ENCODE measurements around the gene PSD. TPM values are rescaled to one million over a fixed set of nuclear protein-coding genes. Genes with fewer than 3 reads are reported as not detected.
A peak's percentile ranks its signal among the peaks of the same experiment; 100 is the strongest.

Gene PSD
- total and polyA plus RNA-seq, 9 of the 15 experiments (the other 6 are each of a cell fraction or from before 2014, with no cell fraction given): 0.11 to 1.7 (median 0.54) TPM; not detected in 2

DNA sequence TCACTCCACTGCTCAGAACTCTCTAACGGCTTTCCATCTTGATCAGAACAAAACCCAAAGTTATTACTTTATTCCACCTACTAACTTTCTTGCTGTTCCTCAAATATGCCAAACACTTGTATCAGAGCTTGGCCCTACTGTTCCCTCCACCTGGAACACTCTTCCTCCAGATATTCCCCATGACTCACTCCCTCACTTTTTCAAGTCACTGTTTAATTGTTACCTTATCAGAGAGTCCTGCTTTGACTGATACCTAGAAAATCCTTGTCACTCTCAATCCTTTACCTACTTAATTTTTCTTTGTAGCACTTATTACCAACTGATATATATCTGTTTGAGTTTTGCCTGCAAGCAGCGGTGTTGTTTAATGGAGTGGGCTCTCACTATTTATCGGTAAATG is 28.7 kb downstream of the PSD start:
- Histone ChIP-seq H3K9ac (ENCODE audit: insufficient read depth in 1 of 2, low read depth in 2 of 2, low read length in 2 of 2) (no peak overlapping the region), H3K4me2 (ENCODE audit: insufficient read depth, low read length) (no peak overlapping the region), H3K4me3 (no peak overlapping the region), H4K20me1 (replicated peaks; ENCODE audit: control insufficient read depth, insufficient read depth, low read length) (no peaks in the 10 kb centered on the region), H2AFZ (ENCODE audit: low read depth, low read length) (no peak overlapping the region), H3K9me3 (replicated peaks; ENCODE audit: control insufficient read depth, insufficient read depth, low read depth, low read length) (no peaks in the 10 kb centered on the region), H3K27ac (ENCODE audit: extremely low read depth, low read depth, low read length) (no peak overlapping the region), H3K36me3 (ENCODE audit: control insufficient read depth, insufficient read depth, low read length) (no peaks in the 10 kb centered on the region), H3K4me1 (replicated peaks in 1 of 2; ENCODE audit: control insufficient read depth in 2 of 2, insufficient read depth in 2 of 2, low read length in 2 of 2) (peaks cover 3 to 12% of the 10 kb centered on the region in 2 experiments; a peak in 3 of 5 replicates), H3K27me3 (ENCODE audit: control insufficient read depth in 2 of 2, insufficient read depth in 2 of 2, low read length in 2 of 2) (no peaks in the 10 kb centered on the region), H3K9me1 (ENCODE audit: control insufficient read depth, insufficient read depth, low read length) (no peaks in the 10 kb centered on the region), H3K79me2 (ENCODE audit: control insufficient read depth, insufficient read depth, low read length) (no peaks in the 10 kb centered on the region)
- intact Hi-C loops (cut with micrococcal nuclease): no loop called here
- DNase-seq (ENCODE audit: extremely low read depth in 1 of 4, low spot score in 3 of 4) (peak in 2 of 4 experiments; percentile 30), ATAC-seq (no peak), FAIRE-seq (peak; percentile 60)
- in situ Hi-C loops (cut with MboI): loop anchor here (25.0 kb wide), 1 partner anchor 197 kb away; no protein-coding TSS in a partner anchor
- WGBS (ENCODE audit: insufficient coverage, low coverage, missing lambda C conversion rate): 13% methylated on average over 3 of the region's 3 CpGs
- BruUV-seq (replicated peaks): no TSS peak
- CTCF ChIA-PET (ENCODE audit: low intra/inter-chr PET ratio): no interaction called here
- POLR2A ChIA-PET: no interaction called here
- TF ChIP-seq ARNT (IDR thresholded peaks at IDR 0.05) (no peak), CREBBP (IDR thresholded peaks at IDR 0.05; ENCODE audit: low read depth, low read length) (no peak), MAFG (tag; conservative IDR thresholded peaks at IDR 0.05) (no peak), KDM4B (IDR thresholded peaks at IDR 0.05; ENCODE audit: borderline replicate concordance in 2 of 2, low read depth in 1 of 2) (no peak), PTTG1 (tag; IDR thresholded peaks at IDR 0.05; ENCODE audit: low read depth) (no peak), FOSL1 (tag; conservative IDR thresholded peaks at IDR 0.05) (peak; percentile 63), CCNT2 (IDR thresholded peaks at IDR 0.05; ENCODE audit: borderline replicate concordance, extremely low read depth, insufficient read length, low read depth, low read length) (no peak), ZNF436 (CRISPR knock-in tag; IDR thresholded peaks at IDR 0.05) (no peak), ARID1B (IDR thresholded peaks at IDR 0.05) (peak; percentile 44; the same call in 1 of the 2 replicates), STAT5B (CRISPR knock-in tag; IDR thresholded peaks at IDR 0.05) (no peak), ZNF785 (CRISPR knock-in tag; IDR thresholded peaks at IDR 0.05) (no peak), CBFA2T3 (IDR thresholded peaks at IDR 0.05) (peak; percentile 66), SAP30 (IDR thresholded peaks at IDR 0.05; ENCODE audit: borderline replicate concordance, insufficient read depth, low read depth, low read length, poor library complexity, severe bottlenecking) (no peak), CXXC5 (CRISPR knock-in tag; IDR thresholded peaks at IDR 0.05) (no peak), SIRT6 (IDR thresholded peaks at IDR 0.05; ENCODE audit: low read depth, low read length) (no peak), JUND (IDR thresholded peaks at IDR 0.05; ENCODE audit: borderline replicate concordance, low read depth, low read length) (peak; percentile 42; the same call in 1 of the 2 replicates), JUND (tag; IDR thresholded peaks at IDR 0.05; ENCODE audit: borderline replicate concordance, low read depth, low read length) (peak; percentile 18; the same call in 1 of the 3 replicates), MCM2 (IDR thresholded peaks at IDR 0.05; ENCODE audit: low read depth) (no peak), KLF13 (tag; IDR thresholded peaks at IDR 0.05; ENCODE audit: borderline replicate concordance, low read depth) (no peak), FOXK1 (CRISPR knock-in tag; IDR thresholded peaks at IDR 0.05; ENCODE audit: borderline replicate concordance) (no peak), SMARCA4 (IDR thresholded peaks at IDR 0.05) (0 out of 2 replicates have a peak, but pooled peaks have one; percentile 27), NCOA1 (IDR thresholded peaks at IDR 0.05; ENCODE audit: low read depth) (no peak)
- TF ChIP-seq, protein P1, sequence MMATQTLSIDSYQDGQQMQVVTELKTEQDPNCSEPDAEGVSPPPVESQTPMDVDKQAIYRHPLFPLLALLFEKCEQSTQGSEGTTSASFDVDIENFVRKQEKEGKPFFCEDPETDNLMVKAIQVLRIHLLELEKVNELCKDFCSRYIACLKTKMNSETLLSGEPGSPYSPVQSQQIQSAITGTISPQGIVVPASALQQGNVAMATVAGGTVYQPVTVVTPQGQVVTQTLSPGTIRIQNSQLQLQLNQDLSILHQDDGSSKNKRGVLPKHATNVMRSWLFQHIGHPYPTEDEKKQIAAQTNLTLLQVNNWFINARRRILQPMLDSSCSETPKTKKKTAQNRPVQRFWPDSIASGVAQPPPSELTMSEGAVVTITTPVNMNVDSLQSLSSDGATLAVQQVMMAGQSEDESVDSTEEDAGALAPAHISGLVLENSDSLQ (IDR thresholded peaks at IDR 0.05): no peak
- TF ChIP-seq, protein P2, sequence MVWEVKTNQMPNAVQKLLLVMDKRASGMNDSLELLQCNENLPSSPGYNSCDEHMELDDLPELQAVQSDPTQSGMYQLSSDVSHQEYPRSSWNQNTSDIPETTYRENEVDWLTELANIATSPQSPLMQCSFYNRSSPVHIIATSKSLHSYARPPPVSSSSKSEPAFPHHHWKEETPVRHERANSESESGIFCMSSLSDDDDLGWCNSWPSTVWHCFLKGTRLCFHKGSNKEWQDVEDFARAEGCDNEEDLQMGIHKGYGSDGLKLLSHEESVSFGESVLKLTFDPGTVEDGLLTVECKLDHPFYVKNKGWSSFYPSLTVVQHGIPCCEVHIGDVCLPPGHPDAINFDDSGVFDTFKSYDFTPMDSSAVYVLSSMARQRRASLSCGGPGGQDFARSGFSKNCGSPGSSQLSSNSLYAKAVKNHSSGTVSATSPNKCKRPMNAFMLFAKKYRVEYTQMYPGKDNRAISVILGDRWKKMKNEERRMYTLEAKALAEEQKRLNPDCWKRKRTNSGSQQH (CRISPR knock-in tag; IDR thresholded peaks at IDR 0.05): no peak
